ENCODE data around the gene PCCB. TPM values are rescaled to one million over a fixed set of nuclear protein-coding genes. Genes with fewer than 3 reads are reported as not detected.

The PCCB gene
- total RNA-seq (2022; extraction: Qiagen RNA extraction; ENCODE audit: low read depth) = 26.5 to 30.1 TPM (median 28.4 TPM) in 5 replicates

GRCh38 chr3:136250059-136250902 lies at the start of gene PCCB:
TSS of gene PCCB (plus strand) at chr3:136250340. CDS start at chr3:136250376, 36 bp downstream.

Other genes starting within 250 kb of the PCCB start
- 6.5 to 8.7 TPM (median 7.5 TPM) in 5 replicates for gene MSL2, start 54.0 kb upstream of the PCCB start, total RNA-seq (2022; extraction: Qiagen RNA extraction; ENCODE audit: low read depth)

All from A549 treated with CpdA at 1 μM for 4 hours (cell line).